BJ (cell line): ENCODE data around the gene CEP85L. TPM values are rescaled to one million over a fixed set of nuclear protein-coding genes. Genes with fewer than 3 reads are reported as not detected.

Source experiments
- CTCF ChIA-PET: fragments of 350-600 bp; formaldehyde crosslinking; extraction: SDS; loops from one replicate; lab custom pipeline; 2021; ENCODE audit warnings: antibody characterized with exemption, inconsistent platforms; lab: Yijun Ruan, JAX
- POLR2A ChIA-PET: fragments of 300-600 bp; sonication (Branson Sonifier 250); formaldehyde crosslinking; extraction: SDS; loops from one replicate; lab custom pipeline; 2021; ENCODE audit warnings: antibody characterized with exemption; lab: Charles Lee
- DNase-seq: peaks from one replicate; pipeline ENCODE4 v3.0.0-alpha.2; 2011; ENCODE audit warnings: low read depth
- H3K27me3 ChIP-seq: 2 replicates; pipeline ENCODE4 v1.6.0; 2011; ENCODE audit warnings: low read length; ENCODE audit not compliant: control insufficient read depth, insufficient read depth
- H3K36me3 ChIP-seq: 2 replicates; pipeline ENCODE4 v1.5.1; 2011; ENCODE audit warnings: low read length; ENCODE audit not compliant: control insufficient read depth, insufficient read depth
- H3K4me3 ChIP-seq: 2 replicates; pipeline ENCODE4 v1.5.1; 2011; ENCODE audit warnings: low read depth, mild to moderate bottlenecking, control low read depth, low read length
- CTCF ChIP-seq: IDR thresholded peaks from 2 replicates; pipeline ENCODE4 v1.5.1; 2011; ENCODE audit warnings: low read depth, mild to moderate bottlenecking, control low read depth, inconsistent platforms, low read length, moderate library complexity; ENCODE audit not compliant: insufficient read depth
- polyA plus RNA-seq: library from polyadenylated mRNA; depleted of rRNA; stranded (reverse); fragments of >200 nt; gene quantifications from 2 replicates; pipeline ENCODE4 v1.2.3, GENCODE V29; 2011

Gene CEP85L
- polyA plus RNA-seq, 1 experiment: 2.6 TPM

GRCh38 chr6:118589649-118590365 is 61.6 kb downstream of the CEP85L start:
- Histone ChIP-seq H3K4me3 (no peak overlapping the region), H3K27me3 (no peaks in the 10 kb centered on the region), H3K36me3 (no peaks in the 10 kb centered on the region)
- ChIA-PET POLR2A (no interaction called here), CTCF (no interaction called here)
- no peak for TF ChIP-seq CTCF
- no peak for DNase-seq

GRCh38 chr6:118589186-118589585 is 62.2 kb downstream of the CEP85L start:
- no peaks in the 10 kb centered on the region for H3K27me3 ChIP-seq
- DNase-seq: no peak
- H3K4me3 ChIP-seq: no peak overlapping the region
- POLR2A ChIA-PET: no interaction called here
- TF ChIP-seq CTCF: no peak
- no peaks in the 10 kb centered on the region for H3K36me3 ChIP-seq
- CTCF ChIA-PET: no interaction called here

DNA sequence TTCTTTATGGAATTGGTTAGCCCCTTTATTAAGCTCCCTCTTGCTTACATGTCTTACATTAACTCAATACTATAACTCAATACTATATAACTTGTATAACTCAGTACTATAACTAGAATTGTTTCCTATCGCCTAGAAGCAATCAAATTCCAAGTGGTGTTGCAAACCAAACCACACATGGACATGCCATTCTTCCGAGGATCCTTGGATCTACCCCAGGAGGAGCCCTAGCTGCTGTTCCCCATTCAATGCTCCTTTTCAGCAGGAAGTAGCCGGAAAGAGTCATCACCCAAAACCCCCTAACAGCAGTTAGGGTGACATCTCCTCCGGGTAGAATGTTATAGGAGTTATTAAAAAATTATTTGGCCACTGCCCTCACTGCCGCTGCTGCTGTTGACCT is 62.8 kb downstream of the CEP85L start:
- no peak for DNase-seq
- CTCF ChIA-PET: interaction anchor here (0.8 kb wide), 1 partner anchor 522 kb away, joined by 3 read pairs; no protein-coding TSS in a partner anchor
- TF ChIP-seq CTCF: no peak
- no peaks in the 10 kb centered on the region for H3K27me3 ChIP-seq
- H3K4me3 ChIP-seq: no peak overlapping the region
- no peaks in the 10 kb centered on the region for H3K36me3 ChIP-seq
- POLR2A ChIA-PET: no interaction called here

GRCh38 chr6:118586746-118587485 is 64.5 kb downstream of the CEP85L start:
- DNase-seq: no peak
- ChIA-PET POLR2A (no interaction called here), CTCF (no interaction called here)
- no peaks in the 10 kb centered on the region for H3K27me3 ChIP-seq
- H3K36me3 ChIP-seq: no peaks in the 10 kb centered on the region
- TF ChIP-seq CTCF: no peak
- no peak overlapping the region for H3K4me3 ChIP-seq

- ChIA-PET CTCF (interaction anchor here (0.7 to 1.7 kb wide), 2 partner anchors 50 to 300 kb away, joined by 4 to 8 read pairs; no protein-coding TSS in a partner anchor), POLR2A (no interaction called here)
- no peak for TF ChIP-seq CTCF
- Histone ChIP-seq H3K4me3 (no peak overlapping the region), H3K36me3 (no peaks in the 10 kb centered on the region), H3K27me3 (no peaks in the 10 kb centered on the region)
- no peak for DNase-seq
These were observed 66.5 kb downstream of the CEP85L start for GRCh38 chr6:118584911-118585310.
